ENCODE results near the gene MKI67. TPM values are rescaled to one million over a fixed set of nuclear protein-coding genes. Genes with fewer than 3 reads are reported as not detected.

Gene MKI67
- total RNA-seq, 1 experiment from 2014 or later = 111 TPM

- Histone ChIP-seq H3K4me3 (ENCODE audit: low read depth, low read length) (no peak overlapping the region), H3K9me3 (no peaks in the 10 kb centered on the region; the same call in 1 of the 2 replicates), H3K4me1 (no peaks in the 10 kb centered on the region), H3K36me3 (ENCODE audit: control insufficient read depth, insufficient read depth, low read length) (no peaks in the 10 kb centered on the region), H3K27me3 (replicated peaks; ENCODE audit: control insufficient read depth, insufficient read depth, low read length) (no peaks in the 10 kb centered on the region)
- H3K4me3 Mint-ChIP-seq (ENCODE audit: unreplicated experiment) = no peak overlapping the region
- no peak overlapping the region for H3K27ac Mint-ChIP-seq (ENCODE audit: unreplicated experiment)
- DNase-seq = peak in 1 of 2 experiments; percentile 18
- no peaks in the 10 kb centered on the region for H3K36me3 Mint-ChIP-seq (ENCODE audit: insufficient read depth, unreplicated experiment)
- no peak for TF ChIP-seq CTCF (IDR thresholded peaks at IDR 0.05; ENCODE audit: insufficient read depth in 1 of 2, low read depth in 1 of 2, low read length in 1 of 2, severe bottlenecking in 1 of 2, unreplicated experiment in 1 of 2)
- peaks cover 10% of the 10 kb centered on the region for H3K9me3 Mint-ChIP-seq (ENCODE audit: unreplicated experiment)
- intact Hi-C loops (cut with micrococcal nuclease; ENCODE audit: unreplicated experiment) = no loop called here
- no TSS peak for BruUV-seq (replicated peaks)
- ChIA-PET POLR2A (no interaction called here), CTCF (interaction anchor here (0.5 kb wide), 1 partner anchor 82 kb away, joined by 3 read pairs; no protein-coding TSS in a partner anchor)
- H3K27me3 Mint-ChIP-seq (ENCODE audit: insufficient read depth, unreplicated experiment) = peaks cover 8% of the 10 kb centered on the region
- H3K4me1 Mint-ChIP-seq (ENCODE audit: low read depth, unreplicated experiment) = no peaks in the 10 kb centered on the region
Measured at GRCh38 chr10:128071417-128071782, 54.8 kb downstream of the MKI67 start.

DNA sequence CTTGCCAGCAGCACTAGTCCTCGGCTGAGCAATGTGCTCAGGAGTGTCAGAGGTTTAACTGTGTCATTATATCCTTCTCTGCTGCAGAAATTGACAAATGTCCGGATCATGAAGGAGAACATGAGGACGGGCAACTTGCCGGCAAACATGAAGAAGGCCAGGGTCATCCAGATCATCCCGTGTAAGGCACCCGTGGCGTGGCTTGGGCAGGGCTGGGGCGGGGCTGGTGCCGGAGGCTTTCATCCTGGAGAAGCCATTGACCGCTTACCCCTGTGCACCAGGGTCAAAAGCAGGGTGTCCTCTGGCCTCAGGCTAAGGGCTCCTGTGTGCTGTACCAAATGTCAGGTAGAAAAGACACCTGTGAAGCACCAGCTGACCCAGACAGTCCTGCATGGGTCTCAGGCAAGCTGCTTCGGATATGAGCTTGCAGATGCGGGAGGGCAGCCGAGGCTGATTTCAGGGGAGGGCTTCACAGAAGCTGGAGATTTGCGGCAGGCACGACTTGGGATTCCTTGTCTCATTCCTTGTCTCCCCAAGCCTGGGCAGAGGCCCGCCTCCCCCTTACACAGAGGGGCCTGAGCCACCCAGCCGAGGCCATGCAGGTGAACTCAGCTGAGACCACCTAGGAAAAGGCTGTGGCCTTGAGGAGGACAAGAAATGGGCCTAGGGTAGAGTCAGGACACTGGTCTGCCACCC, 55.4 kb downstream of the MKI67 start:
- no peak overlapping the region for H3K27ac Mint-ChIP-seq (ENCODE audit: unreplicated experiment)
- peaks cover 8% of the 10 kb centered on the region for H3K27me3 Mint-ChIP-seq (ENCODE audit: insufficient read depth, unreplicated experiment)
- no peaks in the 10 kb centered on the region for H3K4me1 Mint-ChIP-seq (ENCODE audit: low read depth, unreplicated experiment)
- ChIA-PET POLR2A (no interaction called here), CTCF (no interaction called here)
- DNase-seq = peak in 1 of 2 experiments; percentile 26
- H3K36me3 ChIP-seq (ENCODE audit: control insufficient read depth, insufficient read depth, low read length) = no peaks in the 10 kb centered on the region
- peaks cover 10% of the 10 kb centered on the region for H3K9me3 Mint-ChIP-seq (ENCODE audit: unreplicated experiment)
- no peaks in the 10 kb centered on the region; the same call in 1 of the 2 replicates for H3K9me3 ChIP-seq
- H3K4me3 ChIP-seq (ENCODE audit: low read depth, low read length) = no peak overlapping the region
- no peak overlapping the region for H3K4me3 Mint-ChIP-seq (ENCODE audit: unreplicated experiment)
- H3K36me3 Mint-ChIP-seq (ENCODE audit: insufficient read depth, unreplicated experiment) = no peaks in the 10 kb centered on the region
- no peak for TF ChIP-seq CTCF (IDR thresholded peaks at IDR 0.05; ENCODE audit: insufficient read depth in 1 of 2, low read depth in 1 of 2, low read length in 1 of 2, severe bottlenecking in 1 of 2, unreplicated experiment in 1 of 2)
- no peaks in the 10 kb centered on the region for H3K4me1 ChIP-seq
- BruUV-seq (replicated peaks) = no TSS peak
- intact Hi-C loops (cut with micrococcal nuclease; ENCODE audit: unreplicated experiment) = no loop called here
- no peaks in the 10 kb centered on the region for H3K27me3 ChIP-seq (replicated peaks; ENCODE audit: control insufficient read depth, insufficient read depth, low read length)

- no peaks in the 10 kb centered on the region for H3K4me1 Mint-ChIP-seq (ENCODE audit: low read depth, unreplicated experiment)
- no peak overlapping the region for H3K4me3 Mint-ChIP-seq (ENCODE audit: unreplicated experiment)
- H3K4me1 ChIP-seq = no peaks in the 10 kb centered on the region
- H3K27me3 Mint-ChIP-seq (ENCODE audit: insufficient read depth, unreplicated experiment) = peaks cover 8% of the 10 kb centered on the region
- no peak for TF ChIP-seq CTCF (IDR thresholded peaks at IDR 0.05; ENCODE audit: insufficient read depth in 1 of 2, low read depth in 1 of 2, low read length in 1 of 2, severe bottlenecking in 1 of 2, unreplicated experiment in 1 of 2)
- no peaks in the 10 kb centered on the region for H3K27me3 ChIP-seq (replicated peaks; ENCODE audit: control insufficient read depth, insufficient read depth, low read length)
- H3K27ac Mint-ChIP-seq (ENCODE audit: unreplicated experiment) = no peak overlapping the region
- DNase-seq = peak in 1 of 2 experiments; percentile 14
- H3K9me3 Mint-ChIP-seq (ENCODE audit: unreplicated experiment) = peaks cover 10% of the 10 kb centered on the region
- BruUV-seq (replicated peaks) = no TSS peak
- no peaks in the 10 kb centered on the region for H3K36me3 Mint-ChIP-seq (ENCODE audit: insufficient read depth, unreplicated experiment)
- intact Hi-C loops (cut with micrococcal nuclease; ENCODE audit: unreplicated experiment) = no loop called here
- H3K9me3 ChIP-seq = no peaks in the 10 kb centered on the region; the same call in 1 of the 2 replicates
- no peaks in the 10 kb centered on the region for H3K36me3 ChIP-seq (ENCODE audit: control insufficient read depth, insufficient read depth, low read length)
- ChIA-PET CTCF (interaction anchor here (1.5 kb wide), 1 partner anchor 8 kb away, joined by 10 read pairs; no protein-coding TSS in a partner anchor), POLR2A (no interaction called here)
- H3K4me3 ChIP-seq (ENCODE audit: low read depth, low read length) = no peak overlapping the region
Measured at GRCh38 chr10:128070161-128070560, 56.1 kb downstream of the MKI67 start.

All from Caco-2 (cell line).